GM19372 (cell line): ENCODE results near the gene SDK2.

Experiments
- ATAC-seq: cut with Tn5 transposase; IDR thresholded peaks from one replicate; pipeline ENCODE4 v1.9.1; 2021; ENCODE audit warnings: mild to moderate bottlenecking, low read depth, moderate library complexity; ENCODE audit not compliant: unreplicated experiment

The SDK2 gene

GRCh38 chr17:73644145-73645049 lies at the start of gene SDK2:
Gene SDK2 (minus strand): TSS chr17:73644445. CDS start chr17:73644088, 357 bp downstream.
- no peak for ATAC-seq

GRCh38 chr17:73693071-73693470 lies 48.8 kb upstream of the SDK2 start:
- no peak for ATAC-seq

- no peak for ATAC-seq
Measured at GRCh38 chr17:73691321-73691766, 47.1 kb upstream of the SDK2 start.

GRCh38 chr17:73690676-73691075 lies 46.4 kb upstream of the SDK2 start:
- no peak for ATAC-seq

- no peak for ATAC-seq
Measured at GRCh38 chr17:73689596-73690275, 45.5 kb upstream of the SDK2 start.

- no peak for ATAC-seq
Measured at GRCh38 chr17:73686961-73687360, 42.7 kb upstream of the SDK2 start.

GRCh38 chr17:73686126-73686525 lies 41.9 kb upstream of the SDK2 start:
- no peak for ATAC-seq

- ATAC-seq = no peak
Measured at GRCh38 chr17:73684183-73684582, 39.9 kb upstream of the SDK2 start.

- ATAC-seq = no peak
Measured at GRCh38 chr17:73683771-73684170, 39.5 kb upstream of the SDK2 start.

- ATAC-seq = no peak
Measured at GRCh38 chr17:73681946-73682345, 37.7 kb upstream of the SDK2 start.

- no peak for ATAC-seq
Measured at GRCh38 chr17:73679476-73679875, 35.2 kb upstream of the SDK2 start.

- ATAC-seq = no peak
Measured at GRCh38 chr17:73678999-73679398, 34.8 kb upstream of the SDK2 start.

- no peak for ATAC-seq
Measured at GRCh38 chr17:73669771-73670170, 25.5 kb upstream of the SDK2 start.

- ATAC-seq = no peak
Measured at GRCh38 chr17:73667181-73667959, 23.1 kb upstream of the SDK2 start.

- ATAC-seq = no peak
Measured at GRCh38 chr17:73663614-73664013, 19.4 kb upstream of the SDK2 start.

- ATAC-seq = no peak
Measured at GRCh38 chr17:73660366-73660765, 16.1 kb upstream of the SDK2 start.

- no peak for ATAC-seq
Measured at GRCh38 chr17:73658821-73659515, 14.7 kb upstream of the SDK2 start.

- ATAC-seq = no peak
Measured at GRCh38 chr17:73657473-73658116, 13.3 kb upstream of the SDK2 start.

- ATAC-seq = no peak
Measured at GRCh38 chr17:73654241-73654640, 10.0 kb upstream of the SDK2 start.

GRCh38 chr17:73653810-73654209 lies 9.6 kb upstream of the SDK2 start:
- no peak for ATAC-seq
